ENCODE measurements around the gene INVS.

The INVS gene

GRCh38 chr9:100196828-100197227 is 97.8 kb downstream of the INVS start:
- intact Hi-C loops (cut with DNase I; ENCODE audit: low total_unique reads) = no loop called here
- Histone ChIP-seq H3K27me3 (no peaks in the 10 kb centered on the region), H3K27ac (no peak overlapping the region), H3K4me1 (no peaks in the 10 kb centered on the region), H3K36me3 (peaks cover 5 to 12% (median 10%) of the 10 kb centered on the region in 3 donors), H3K4me3 (no peak overlapping the region), H3K9me3 (peaks cover under 1 to 4% (median 3%) of the 10 kb centered on the region in 3 donors)
- no peak for DNase-seq
- TF ChIP-seq CTCF (IDR thresholded peaks at IDR 0.05) = no peak

- Histone ChIP-seq H3K27ac (no peak overlapping the region), H3K9me3 (no peaks in the 10 kb centered on the region), H3K4me3 (no peak overlapping the region), H3K27me3 (no peaks in the 10 kb centered on the region), H3K36me3 (peaks cover 5 to 12% (median 8%) of the 10 kb centered on the region in 3 donors), H3K4me1 (no peaks in the 10 kb centered on the region)
- no peak for DNase-seq
- TF ChIP-seq CTCF (IDR thresholded peaks at IDR 0.05) = no peak
- intact Hi-C loops (cut with DNase I; ENCODE audit: low total_unique reads) = no loop called here
Measured at GRCh38 chr9:100197553-100197952, 98.5 kb downstream of the INVS start.

- Histone ChIP-seq H3K36me3 (no peaks in the 10 kb centered on the region), H3K27me3 (no peaks in the 10 kb centered on the region), H3K4me3 (no peak overlapping the region), H3K27ac (no peak overlapping the region), H3K4me1 (no peaks in the 10 kb centered on the region), H3K9me3 (no peaks in the 10 kb centered on the region)
- intact Hi-C loops (cut with DNase I; ENCODE audit: low total_unique reads) = no loop called here
- no peak for DNase-seq
- TF ChIP-seq CTCF (IDR thresholded peaks at IDR 0.05) = no peak
Measured at GRCh38 chr9:100202806-100203205, 103.8 kb downstream of the INVS start.

GRCh38 chr9:100204796-100205195 is 105.8 kb downstream of the INVS start:
- no peak for DNase-seq
- H3K4me3 ChIP-seq = no peak overlapping the region
- no peaks in the 10 kb centered on the region for H3K27me3 ChIP-seq
- H3K27ac ChIP-seq = no peak overlapping the region
- intact Hi-C loops (cut with DNase I; ENCODE audit: low total_unique reads) = no loop called here
- H3K9me3 ChIP-seq = no peaks in the 10 kb centered on the region
- H3K4me1 ChIP-seq = no peaks in the 10 kb centered on the region
- TF ChIP-seq CTCF (IDR thresholded peaks at IDR 0.05) = no peak
- no peaks in the 10 kb centered on the region for H3K36me3 ChIP-seq

- H3K27ac ChIP-seq = no peak overlapping the region
- no peaks in the 10 kb centered on the region for H3K9me3 ChIP-seq
Measured at GRCh38 chr9:100206899-100207298, 107.9 kb downstream of the INVS start.

More at GRCh38 chr9:100206899-100207298, 107.9 kb downstream of the INVS start:
- no peak for TF ChIP-seq CTCF (IDR thresholded peaks at IDR 0.05)
- no peaks in the 10 kb centered on the region for H3K36me3 ChIP-seq
- H3K4me1 ChIP-seq = no peaks in the 10 kb centered on the region
- H3K4me3 ChIP-seq = no peak overlapping the region
- DNase-seq = no peak
- H3K27me3 ChIP-seq = no peaks in the 10 kb centered on the region
- intact Hi-C loops (cut with DNase I; ENCODE audit: low total_unique reads) = no loop called here

Measured in tibial artery (tissue), 4 donors.